DMS53 (cell line): ENCODE data around the gene SLCO1B1.

ENCODE experiments used
- DNase-seq: peaks from one replicate; lab custom pipeline; 2025; lab: John Stamatoyannopoulos, UW

Gene SLCO1B1

GRCh38 chr12:21221778-21222177 is 90.8 kb downstream of the SLCO1B1 start:
- no peak for DNase-seq

GRCh38 chr12:21223930-21224329 is 92.9 kb downstream of the SLCO1B1 start:
- peak; percentile 23 for DNase-seq

- no peak for DNase-seq
Measured at GRCh38 chr12:21234395-21234794, 103.4 kb downstream of the SLCO1B1 start.

- DNase-seq = no peak
Measured at GRCh38 chr12:21239866-21240265, 108.9 kb downstream of the SLCO1B1 start.

- peak; percentile 72 for DNase-seq
Measured at GRCh38 chr12:21248679-21249078, 117.7 kb downstream of the SLCO1B1 start.

GRCh38 chr12:21252070-21252469 is 121.1 kb downstream of the SLCO1B1 start:
- no peak for DNase-seq

- no peak for DNase-seq
Measured at GRCh38 chr12:21257172-21257571, 126.2 kb downstream of the SLCO1B1 start.

GRCh38 chr12:21264232-21264631 is 133.2 kb downstream of the SLCO1B1 start:
- DNase-seq = no peak

GRCh38 chr12:21265932-21266331 is 134.9 kb downstream of the SLCO1B1 start:
- no peak for DNase-seq

GRCh38 chr12:21276826-21277225 is 145.8 kb downstream of the SLCO1B1 start:
- no peak for DNase-seq
